NCI-H526 (cell line): ENCODE measurements around the gene CDC42BPG.
"Not testable (repeated sequence)": the region's sequence is repeated elsewhere in the genome, so short reads cannot be mapped to it uniquely, and the experiment has no call there.

Experiments used
- DNase-seq, 2 experiments: peaks; one replicate each; lab custom pipeline; 2025; lab: John Stamatoyannopoulos, UW

CDC42BPG gene

GRCh38 chr11:64849598-64850356 lies 5.3 kb upstream of the CDC42BPG start:
- no peak for DNase-seq

- DNase-seq: peak in 1 of 2 experiments; percentile 57
Observed at GRCh38 chr11:64848826-64849597, 4.6 kb upstream of the CDC42BPG start.

- no peak for DNase-seq
Observed at GRCh38 chr11:64848214-64848825, 3.9 kb upstream of the CDC42BPG start.

- DNase-seq: peak; percentile 92 to 98
Observed at GRCh38 chr11:64846998-64847666, 2.7 kb upstream of the CDC42BPG start.

- not testable (repeated sequence) for DNase-seq
Observed at GRCh38 chr11:64845776-64846129, 1.3 kb upstream of the CDC42BPG start.

GRCh38 chr11:64845129-64845775 lies 799 bp upstream of the CDC42BPG start:
- no peak for DNase-seq

GRCh38 chr11:64843686-64844329 lies 645 bp downstream of the CDC42BPG start:
- DNase-seq: peak; percentile 52 to 79

- DNase-seq: peak; percentile 38 to 64
Observed at GRCh38 chr11:64842851-64843685, 1.4 kb downstream of the CDC42BPG start.

GRCh38 chr11:64842366-64842759 lies 2.1 kb downstream of the CDC42BPG start:
- DNase-seq: no peak

GRCh38 chr11:64841592-64842365 lies 2.7 kb downstream of the CDC42BPG start:
- no peak for DNase-seq

GRCh38 chr11:64839887-64840782 lies 4.3 kb downstream of the CDC42BPG start:
- no peak for DNase-seq

- DNase-seq: no peak
Observed at GRCh38 chr11:64839335-64839734, 5.1 kb downstream of the CDC42BPG start.

GRCh38 chr11:64838600-64839334 lies 5.7 kb downstream of the CDC42BPG start:
- DNase-seq: no peak

GRCh38 chr11:64837887-64838351 lies 6.5 kb downstream of the CDC42BPG start:
- DNase-seq: no peak

GRCh38 chr11:64836448-64837072 lies 7.9 kb downstream of the CDC42BPG start:
- DNase-seq: no peak

GRCh38 chr11:64835616-64836447 lies 8.6 kb downstream of the CDC42BPG start:
- DNase-seq: no peak
